ENCODE results near the gene EVPL. TPM values are rescaled to one million over a fixed set of nuclear protein-coding genes. Genes with fewer than 3 reads are reported as not detected.

The EVPL gene
- total RNA-seq, 3 donors from 2014 or later (not counting 1 experiment from before 2014, with no cell fraction given): 0.94 to 1.2 TPM; not detected in 1

DNA sequence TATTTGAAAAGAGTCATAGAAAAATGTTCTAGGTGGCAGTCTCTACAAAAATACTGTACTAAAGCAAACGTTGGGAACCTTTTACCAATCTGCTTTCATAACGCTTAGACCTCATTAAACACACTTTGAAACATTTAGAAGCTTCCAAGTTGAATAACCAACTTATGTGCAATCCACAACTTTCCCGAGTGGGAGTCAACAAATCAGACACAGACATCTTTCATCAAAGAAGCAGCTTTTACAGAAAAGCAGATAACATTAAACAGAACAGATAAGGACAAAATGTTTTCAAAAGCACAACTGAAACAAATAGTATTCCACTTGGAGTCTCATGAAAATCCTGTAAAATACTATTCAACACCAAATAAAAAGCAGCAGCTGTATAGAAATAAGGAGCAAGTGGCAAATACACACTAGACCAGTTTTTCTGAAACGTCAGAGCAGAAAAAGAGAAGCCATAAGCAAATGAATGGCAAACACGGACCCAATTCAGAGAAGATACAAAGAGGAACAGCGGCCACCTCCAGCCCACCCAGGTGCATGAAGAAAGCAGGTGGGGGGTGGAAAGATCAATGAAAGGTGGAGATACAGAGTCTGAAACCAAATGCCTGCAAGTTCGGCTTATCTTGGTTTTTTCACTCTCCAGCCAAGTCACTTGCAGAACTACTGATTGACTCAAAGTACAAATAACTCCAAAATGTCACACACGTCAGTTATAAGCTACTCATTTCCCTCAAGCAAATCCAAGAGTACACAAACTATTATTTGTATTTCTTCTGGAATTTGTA lies 67.9 kb downstream of the EVPL start:
- no peaks in the 10 kb centered on the region for H3K9me3 ChIP-seq (ENCODE audit: control insufficient read depth, insufficient read depth, low read length)
- DNase-seq: no peak
- peaks cover 19% of the 10 kb centered on the region for H3K36me3 ChIP-seq (ENCODE audit: control insufficient read depth, insufficient read depth, low read length)
- intact Hi-C loops (cut with micrococcal nuclease): no loop called here
- Mint-ChIP-seq H3K4me1 (peaks cover 0 to 5% of the 10 kb centered on the region in 2 donors), H3K27ac (no peak overlapping the region), H3K9me3 (no peaks in the 10 kb centered on the region), H3K4me3 (no peak overlapping the region), H3K27me3 (ENCODE audit: low read depth in 2 of 2) (no peaks in the 10 kb centered on the region), H3K36me3 (no peaks in the 10 kb centered on the region)
- 89% methylated on average over 8 of the region's 8 CpGs for WGBS (ENCODE audit: insufficient coverage)
- no peak overlapping the region for H3K27ac ChIP-seq (ENCODE audit: low read length)
- no peaks in the 10 kb centered on the region for H3K27me3 ChIP-seq (ENCODE audit: control insufficient read depth, insufficient read depth, low read length)
- no peak overlapping the region for H3K4me3 ChIP-seq (ENCODE audit: low read length)
- TF ChIP-seq, protein P1, sequence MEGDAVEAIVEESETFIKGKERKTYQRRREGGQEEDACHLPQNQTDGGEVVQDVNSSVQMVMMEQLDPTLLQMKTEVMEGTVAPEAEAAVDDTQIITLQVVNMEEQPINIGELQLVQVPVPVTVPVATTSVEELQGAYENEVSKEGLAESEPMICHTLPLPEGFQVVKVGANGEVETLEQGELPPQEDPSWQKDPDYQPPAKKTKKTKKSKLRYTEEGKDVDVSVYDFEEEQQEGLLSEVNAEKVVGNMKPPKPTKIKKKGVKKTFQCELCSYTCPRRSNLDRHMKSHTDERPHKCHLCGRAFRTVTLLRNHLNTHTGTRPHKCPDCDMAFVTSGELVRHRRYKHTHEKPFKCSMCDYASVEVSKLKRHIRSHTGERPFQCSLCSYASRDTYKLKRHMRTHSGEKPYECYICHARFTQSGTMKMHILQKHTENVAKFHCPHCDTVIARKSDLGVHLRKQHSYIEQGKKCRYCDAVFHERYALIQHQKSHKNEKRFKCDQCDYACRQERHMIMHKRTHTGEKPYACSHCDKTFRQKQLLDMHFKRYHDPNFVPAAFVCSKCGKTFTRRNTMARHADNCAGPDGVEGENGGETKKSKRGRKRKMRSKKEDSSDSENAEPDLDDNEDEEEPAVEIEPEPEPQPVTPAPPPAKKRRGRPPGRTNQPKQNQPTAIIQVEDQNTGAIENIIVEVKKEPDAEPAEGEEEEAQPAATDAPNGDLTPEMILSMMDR (IDR thresholded peaks at IDR 0.05): no peak
- no peak for ATAC-seq
- H3K4me1 ChIP-seq (ENCODE audit: control insufficient read depth, insufficient read depth, low read length): peaks cover 3% of the 10 kb centered on the region

Other genes with a start within 250 kb of the EVPL start
- 10 to 100 TPM; 44.2 to 51.3 (median 44.5) TPM for gene UNK, start 242.5 kb downstream of the EVPL start, total RNA-seq
- 100 to 1,000 TPM; 269 to 279 (median 277) TPM for gene UNC13D, start 182.9 kb downstream of the EVPL start, total RNA-seq
- gene WBP2, start 172.0 kb downstream of the EVPL start, total RNA-seq: 100 to 1,000 TPM in 1 of 3 donors, 10 to 100 TPM in 2; 81.1 to 106 (median 95.2) TPM
- 1 to 10 TPM; 1.2 to 2.5 (median 2.0) TPM for gene TRIM47, start 148.7 kb downstream of the EVPL start, total RNA-seq
- gene TRIM65, start 130.4 kb downstream of the EVPL start, total RNA-seq: 10 to 100 TPM; 19.2 to 26.9 (median 22.5) TPM
- 100 to 1,000 TPM in 1 of 3 donors, 10 to 100 TPM in 2; 68.6 to 110 (median 96.7) TPM for gene MRPL38, start 122.4 kb downstream of the EVPL start, total RNA-seq
- 10 to 100 TPM; 24.9 to 34.0 (median 33.0) TPM for gene FBF1, start 86.3 kb downstream of the EVPL start, total RNA-seq
- 10 to 100 TPM; 22.8 to 48.2 (median 28.2) TPM for gene ACOX1, start 48.1 kb downstream of the EVPL start, total RNA-seq
- gene TEN1, start 48.1 kb downstream of the EVPL start, total RNA-seq: 10 to 100 TPM; 23.0 to 30.7 (median 24.3) TPM
- 10 to 100 TPM in 2 of 3 donors, 1 to 10 TPM in 1; 5.5 to 13.6 (median 13.5) TPM for gene CDK3, start 26.5 kb downstream of the EVPL start, total RNA-seq
- 10 to 100 TPM; 57.8 to 74.4 (median 70.7) TPM for gene SRP68, start 45.2 kb upstream of the EVPL start, total RNA-seq
- gene GALR2, start 47.5 kb upstream of the EVPL start, total RNA-seq: under 1 TPM in 2 of 3 donors, not detected in 1; 0.27 to 0.53 TPM
- gene ZACN, start 51.9 kb upstream of the EVPL start, total RNA-seq: under 1 TPM; 0.28 to 0.80 (median 0.50) TPM
- 100 to 1,000 TPM; 130 to 149 (median 142) TPM for gene EXOC7, start 76.5 kb upstream of the EVPL start, total RNA-seq
- under 1 TPM; 0.21 to 0.93 (median 0.36) TPM for gene FOXJ1, start 113.9 kb upstream of the EVPL start, total RNA-seq
- gene RNF157, start 213.2 kb upstream of the EVPL start, total RNA-seq: 1 to 10 TPM; 4.9 to 9.1 (median 8.5) TPM
- 100 to 1,000 TPM; 171 to 287 (median 189) TPM for gene UBALD2, start 238.0 kb upstream of the EVPL start, total RNA-seq

Data from natural killer cell (primary cell).